Measurements from ENCODE around the gene MCM7.
A peak's percentile ranks its signal among the peaks of the same experiment; 100 is the strongest.
"Not testable (repeated sequence)": the region's sequence is repeated elsewhere in the genome, so short reads cannot be mapped to it uniquely, and the experiment has no call there.

The MCM7 gene

DNA sequence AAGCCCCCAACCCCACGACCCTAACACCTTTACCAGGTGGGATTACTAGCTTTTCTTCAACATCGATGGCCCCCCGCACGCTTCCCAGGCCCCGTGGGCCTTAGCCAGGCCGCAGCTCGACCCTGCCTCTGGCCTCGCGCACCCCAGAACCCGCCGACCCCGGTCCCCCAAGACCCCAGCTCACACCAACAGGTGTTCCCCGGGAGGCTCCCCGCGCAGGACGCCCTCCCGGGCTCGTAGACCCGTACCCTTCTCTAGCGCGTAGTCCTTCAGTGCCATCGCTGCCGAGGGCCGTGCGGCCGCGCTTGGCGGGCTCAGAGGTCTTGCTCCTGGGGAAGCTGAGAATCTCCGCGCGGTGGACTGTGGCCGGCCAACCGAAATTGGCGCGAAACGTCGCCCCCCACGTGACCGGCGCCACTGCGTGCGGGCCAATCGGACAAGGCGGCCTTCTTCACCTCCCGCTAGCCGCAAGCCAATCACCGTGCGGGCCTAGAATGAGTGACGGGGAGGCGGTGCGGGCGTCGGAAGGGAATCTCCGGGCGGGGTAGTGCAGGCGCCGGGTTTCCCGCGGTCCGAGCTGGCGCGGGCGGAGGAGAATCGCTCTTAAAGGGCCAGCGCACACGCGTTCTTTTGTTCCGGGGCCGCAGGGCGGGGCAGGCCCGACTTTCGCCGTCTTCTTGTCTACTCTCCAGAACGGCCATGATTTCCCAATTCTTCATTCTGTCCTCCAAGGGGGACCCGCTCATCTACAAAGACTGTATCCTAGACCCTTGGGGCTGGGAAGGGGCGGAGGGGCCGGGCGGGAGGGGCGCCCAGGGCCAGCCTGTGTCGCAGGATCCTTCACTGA, at the start of gene MCM7, which contains the start of gene AP4M1:
Gene MCM7 (minus strand): TSS at position 382 of the 847 bp plus-strand sequence. CDS start 103 bp downstream, at position 279.
Gene AP4M1 (plus strand): TSS at position 628 of the 847 bp plus-strand sequence. CDS start 72 bp downstream, at position 700.
- DNase-seq: peak; percentile 100

- DNase-seq: peak; percentile 100
These were observed 47.5 kb upstream of the MCM7 start, which contains the start of gene LAMTOR4 for GRCh38 chr7:100148559-100149328. TSS of gene LAMTOR4 (plus strand) at chr7:100148918. CDS start at chr7:100148973, 55 bp downstream.

DNA sequence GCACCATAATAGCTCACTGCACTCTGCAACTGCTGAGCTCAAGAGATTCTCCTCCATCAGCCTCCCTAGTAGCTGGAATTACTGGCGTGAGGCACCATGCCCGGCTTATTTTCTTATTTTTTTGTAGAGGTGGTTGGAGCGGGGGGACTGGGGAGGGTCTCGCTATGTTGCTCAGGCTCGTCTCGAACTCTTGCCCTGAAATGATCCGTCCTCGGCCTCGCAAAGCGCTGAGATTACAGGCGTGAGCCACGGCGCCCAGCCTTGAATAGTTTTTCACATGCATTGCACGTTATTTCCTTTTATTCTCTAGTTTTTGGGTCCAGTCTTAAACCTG, 47.0 kb upstream of the MCM7 start:
- DNase-seq: no peak

DNA sequence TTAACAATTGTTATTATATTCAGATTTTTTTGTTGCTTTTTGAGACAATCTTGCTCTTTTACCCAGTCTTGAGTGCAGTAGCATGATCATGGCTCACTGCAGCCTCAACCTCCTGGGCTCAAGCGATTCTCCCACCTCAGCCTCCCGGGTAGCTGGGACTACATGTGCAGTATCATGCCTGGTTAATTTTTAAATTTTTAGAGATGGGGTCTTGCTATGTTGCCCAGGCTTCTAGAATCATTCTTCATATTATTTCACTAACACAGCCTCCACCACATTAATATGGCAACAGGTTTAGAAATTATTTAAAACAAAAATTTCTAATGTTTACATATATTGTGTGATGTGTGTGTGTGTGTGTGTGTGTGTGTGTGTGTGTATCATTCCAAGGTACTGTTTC, 46.1 kb upstream of the MCM7 start:
- DNase-seq: no peak

DNA sequence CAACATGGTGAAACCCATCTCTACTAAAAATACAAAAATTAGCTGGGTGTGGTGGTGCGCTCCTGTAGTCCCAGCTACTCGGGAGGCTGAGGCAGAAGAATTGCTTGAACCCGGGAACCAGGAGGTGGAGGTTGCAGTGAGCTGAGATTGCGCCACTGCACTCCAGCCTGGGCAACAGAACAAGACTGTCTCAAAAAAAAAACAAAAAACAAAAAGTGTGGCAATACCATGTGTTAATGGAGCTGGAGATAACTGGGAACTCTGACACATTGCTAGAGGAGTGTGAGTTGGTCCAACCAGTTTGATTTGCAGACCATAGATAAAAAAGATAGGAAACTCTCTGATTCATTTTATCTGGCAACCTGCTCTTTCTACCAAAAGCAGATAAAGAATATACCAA, 45.2 kb upstream of the MCM7 start:
- DNase-seq: not testable (repeated sequence)

- DNase-seq: no peak
These were observed 41.3 kb upstream of the MCM7 start for GRCh38 chr7:100142461-100142860.

DNA sequence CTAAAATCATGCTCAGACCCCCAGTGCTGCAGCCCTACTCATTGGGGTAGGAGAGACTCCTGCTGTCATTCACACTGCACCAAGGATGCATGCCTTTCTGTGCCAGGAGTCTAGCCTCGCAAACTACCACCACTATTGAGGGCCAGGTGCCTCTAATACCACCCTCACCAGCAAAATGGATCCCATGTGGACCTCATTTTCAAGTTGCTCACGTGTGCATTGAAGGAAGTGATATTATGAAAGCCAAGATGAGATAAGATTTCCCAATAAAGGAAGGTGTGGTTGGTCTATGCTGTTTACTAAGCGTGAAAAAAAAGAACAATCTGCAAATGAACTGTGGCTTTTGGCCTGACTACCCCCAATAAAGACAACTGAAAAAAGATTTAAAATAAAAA, 40.4 kb upstream of the MCM7 start:
- peak; percentile 35 for DNase-seq

GRCh38 chr7:100137851-100138760, 36.9 kb upstream of the MCM7 start:
- DNase-seq: no peak

GRCh38 chr7:100132697-100133151, 31.5 kb upstream of the MCM7 start:
- peak; percentile 60 for DNase-seq

- no peak for DNase-seq
These were observed 30.9 kb upstream of the MCM7 start for GRCh38 chr7:100132126-100132525.

DNA sequence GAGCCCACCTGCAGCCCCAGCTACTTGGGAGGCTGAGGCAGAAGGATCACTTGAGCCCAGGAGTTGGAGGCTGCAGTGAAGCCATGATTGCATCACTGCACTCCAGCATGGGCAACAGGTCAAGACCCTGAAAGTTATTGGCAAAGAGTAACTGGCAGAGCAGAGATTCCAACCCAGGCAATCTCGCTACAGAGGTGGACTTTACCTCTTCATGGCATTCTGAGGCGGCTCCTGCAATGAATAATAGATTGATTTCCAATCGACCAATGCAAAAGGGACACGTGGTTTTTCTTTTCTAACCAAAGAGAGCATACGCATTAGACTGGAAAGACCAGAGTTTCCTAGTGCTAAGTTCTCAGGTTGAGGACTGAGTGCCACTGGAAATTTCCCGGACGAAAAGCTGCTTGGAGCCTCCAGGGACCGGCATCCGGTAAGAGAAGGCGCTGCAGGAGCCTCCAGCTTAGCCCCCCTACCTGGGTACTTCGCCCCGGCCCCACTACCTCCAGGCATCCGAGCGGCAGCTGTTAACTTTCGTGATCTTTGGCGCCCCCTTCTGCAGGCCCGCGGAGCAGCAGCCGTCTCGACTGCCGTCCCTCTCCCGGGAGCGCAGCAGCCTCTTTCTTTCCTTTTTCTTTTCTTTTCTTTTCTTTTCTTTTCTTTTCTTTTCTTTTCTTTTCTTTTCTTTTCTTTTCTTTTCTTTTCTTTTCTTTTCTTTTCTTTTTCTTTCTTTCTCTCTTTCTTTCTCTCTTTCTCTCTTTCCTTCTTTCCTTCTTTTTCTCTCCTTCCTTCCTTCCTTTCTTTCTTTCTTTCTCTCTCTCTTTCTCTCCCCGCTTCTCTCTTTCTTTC, 29.6 kb upstream of the MCM7 start:
- peak; percentile 71 for DNase-seq

DNA sequence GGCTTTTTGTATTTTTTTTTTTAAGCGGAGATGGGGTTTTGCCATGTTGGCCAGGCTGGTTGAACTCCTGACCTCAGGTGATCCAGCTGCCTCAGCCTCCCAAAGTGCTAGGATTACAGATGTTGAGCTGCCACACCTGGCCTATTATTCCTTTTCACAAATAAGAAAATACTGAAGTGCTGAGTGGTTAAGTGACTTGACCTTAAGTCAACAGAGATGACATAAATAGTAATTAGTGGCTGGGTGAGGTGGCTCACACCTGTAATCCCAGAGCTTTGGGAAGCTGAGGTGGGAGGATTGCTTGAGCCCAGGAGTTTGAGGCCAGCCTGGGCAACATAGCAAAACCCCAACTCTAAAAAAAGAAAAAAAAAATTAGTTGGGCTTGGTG, 29.0 kb upstream of the MCM7 start:
- not testable (repeated sequence) for DNase-seq

DNA sequence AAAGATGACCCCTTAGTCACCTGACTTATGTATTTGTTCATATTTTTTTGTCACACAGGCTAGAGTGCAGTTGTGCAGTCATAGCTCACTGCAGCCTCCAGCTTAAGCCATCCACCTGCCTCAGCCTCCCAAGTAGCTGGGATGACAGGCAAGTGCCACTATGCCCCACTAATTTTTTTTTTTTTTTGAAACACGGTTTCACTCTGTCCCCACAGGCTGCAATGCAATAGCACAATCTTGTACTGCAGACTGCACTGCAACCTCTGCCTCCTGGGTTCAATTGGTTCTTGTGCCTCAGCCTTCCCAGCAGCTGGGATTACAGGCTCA, 27.4 kb upstream of the MCM7 start:
- no peak for DNase-seq

DNA sequence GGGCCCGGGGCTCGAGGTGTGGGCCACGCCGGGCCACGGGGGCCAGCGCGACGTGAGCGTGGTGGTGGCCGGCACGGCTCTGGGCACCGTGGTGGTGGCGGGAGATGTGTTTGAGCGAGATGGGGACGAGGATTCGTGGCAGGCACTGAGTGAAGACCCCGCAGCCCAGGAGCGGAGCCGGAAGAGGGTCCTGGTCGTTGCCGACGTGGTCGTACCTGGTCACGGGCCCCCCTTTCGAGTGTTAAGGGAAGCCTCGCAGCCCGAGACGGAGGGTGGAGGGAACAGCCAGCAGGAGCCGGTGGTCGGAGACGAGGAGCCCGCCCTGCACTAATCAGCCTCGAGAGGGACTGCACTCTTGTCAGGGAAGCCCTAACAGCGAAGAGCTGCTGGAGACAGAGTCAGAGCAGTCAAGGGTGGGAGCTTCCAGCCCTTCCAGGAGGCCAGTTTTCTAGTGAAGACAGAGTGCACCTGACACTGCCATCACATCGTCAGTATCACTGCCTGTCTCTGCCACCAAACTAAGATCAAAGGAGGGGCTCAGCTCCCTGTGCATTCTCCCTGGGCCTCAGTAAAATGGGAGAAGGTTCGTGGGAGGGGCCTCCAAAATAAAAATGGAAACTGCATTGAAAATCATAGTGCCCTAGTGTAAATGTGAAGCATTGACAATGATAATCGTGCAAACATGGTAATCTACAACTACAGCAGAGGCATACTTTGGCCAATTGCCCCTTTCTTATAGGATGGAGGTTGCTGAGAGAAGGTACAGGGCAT, 26.9 kb upstream of the MCM7 start:
- no peak for DNase-seq

DNA sequence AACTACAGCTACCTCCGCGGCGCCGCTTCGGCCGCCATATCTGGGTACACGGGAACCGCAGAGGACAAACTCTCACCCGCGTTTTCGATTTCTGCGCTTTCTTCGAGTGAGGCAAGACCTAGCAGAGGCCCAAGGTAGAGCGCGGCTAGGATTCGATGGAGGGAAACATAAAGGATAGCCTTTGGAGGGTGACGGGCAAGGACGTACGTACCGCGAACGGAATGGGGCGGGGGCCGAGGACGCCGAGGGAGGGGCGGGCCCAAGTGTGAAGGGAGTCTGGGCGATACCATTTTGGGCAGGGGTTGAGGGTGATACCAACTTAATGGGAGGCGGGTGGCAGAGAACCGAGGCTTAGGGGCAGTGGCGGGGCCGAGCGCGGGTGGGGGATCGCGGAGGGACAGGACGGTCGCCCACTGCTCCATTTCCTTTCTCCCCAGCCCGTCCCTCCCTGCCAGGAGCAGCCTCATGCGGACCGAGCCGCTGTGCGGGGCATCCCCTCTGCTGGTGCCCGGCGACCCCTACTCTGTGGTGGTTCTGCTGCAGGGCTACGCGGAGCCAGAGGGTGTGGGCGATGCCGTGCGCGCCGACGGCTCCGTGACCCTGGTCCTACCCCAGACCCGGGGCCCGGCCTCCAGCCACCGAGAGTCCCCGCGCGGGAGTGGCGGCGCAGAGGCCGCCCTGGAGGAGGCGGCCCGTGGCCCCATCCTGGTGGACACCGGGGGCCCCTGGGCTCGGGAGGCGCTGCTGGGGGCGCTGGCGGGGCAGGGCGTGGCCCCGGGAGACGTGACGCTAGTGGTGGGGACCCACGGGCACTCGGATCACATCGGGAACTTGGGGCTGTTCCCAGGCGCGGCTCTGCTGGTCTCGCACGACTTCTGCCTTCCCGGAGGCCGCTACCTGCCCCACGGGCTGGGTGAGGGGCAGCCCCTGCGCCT, 26.0 kb upstream of the MCM7 start, which contains the start of gene MBLAC1:
Gene MBLAC1 (plus strand): TSS at position 37 of the 935 bp plus-strand sequence. CDS start 429 bp downstream, at position 466.
- DNase-seq: peak; percentile 86

DNA sequence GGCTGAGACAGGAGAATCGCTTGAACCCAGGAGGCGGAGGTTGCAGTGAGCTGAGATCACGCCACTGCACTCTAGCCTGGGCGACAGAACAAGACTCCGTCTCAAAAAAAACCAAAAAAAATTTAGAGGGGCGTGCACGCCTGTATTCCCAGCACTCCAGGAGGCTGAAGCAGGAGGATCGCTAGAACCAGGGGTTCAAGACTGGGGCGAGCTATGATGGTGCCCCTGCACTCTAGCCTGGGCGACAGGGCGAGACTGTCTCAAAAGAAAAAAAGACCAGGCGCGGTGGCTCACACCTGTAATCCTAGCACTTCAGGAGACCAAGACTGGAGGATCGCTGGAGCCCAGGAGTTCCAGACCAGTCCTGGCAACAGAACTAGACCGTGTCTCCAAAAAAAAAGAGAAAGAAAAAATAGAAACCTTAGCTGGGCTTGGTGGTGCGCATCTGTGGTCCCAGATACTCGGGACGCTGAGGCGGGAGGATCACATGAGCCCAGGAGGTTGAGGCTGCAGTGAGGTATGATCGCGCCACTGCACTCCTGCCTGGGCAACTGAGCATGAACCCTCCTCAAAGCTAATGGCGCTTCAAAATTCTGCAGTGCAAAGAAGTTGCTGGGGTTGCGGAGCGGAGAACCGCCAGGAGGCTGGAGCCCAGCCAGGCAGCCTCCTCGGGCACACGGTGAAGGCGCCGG, 25.2 kb upstream of the MCM7 start:
- no peak for DNase-seq

- DNase-seq: no peak
These were observed 23.4 kb upstream of the MCM7 start for GRCh38 chr7:100124301-100125230.

GRCh38 chr7:100122568-100122967, 21.4 kb upstream of the MCM7 start:
- DNase-seq: no peak

All from NK-92 treated with Interleukin-12 subunit alpha and Interleukin-12 subunit beta, amount 100 ng/mL, for 24 hours (cell line).